Fibroblast of villous mesenchyme (primary cell): ENCODE results near the gene PBX1. TPM values are rescaled to one million over a fixed set of nuclear protein-coding genes. Genes with fewer than 3 reads are reported as not detected.
A peak's percentile ranks its signal among the peaks of the same experiment; 100 is the strongest.
"Not testable (repeated sequence)": the region's sequence is repeated elsewhere in the genome, so short reads cannot be mapped to it uniquely, and the experiment has no call there.

Source experiments
- DNase-seq: peaks from one replicate; pipeline ENCODE4 v3.0.0-alpha.2; 2010; ENCODE audit warnings: low read depth
- H3K4me3 ChIP-seq: 2 replicates; pipeline ENCODE4 v1.5.1; 2011; ENCODE audit warnings: low read depth, mild to moderate bottlenecking, low read length
- total RNA-seq: library from RNA; depleted of rRNA; stranded (reverse); fragments of >200 nt; gene quantifications from 2 replicates; pipeline ENCODE4 v1.2.3, GENCODE V29; 2012
- TF ChIP-seq, protein P1 (sequence below): IDR thresholded peaks from 2 replicates; pipeline ENCODE4 v1.5.1; 2012; ENCODE audit warnings: low read depth, mild to moderate bottlenecking, low read length; ENCODE audit not compliant: insufficient read depth

Gene PBX1
- total RNA-seq, 1 donor, result 67.4 TPM

DNA sequence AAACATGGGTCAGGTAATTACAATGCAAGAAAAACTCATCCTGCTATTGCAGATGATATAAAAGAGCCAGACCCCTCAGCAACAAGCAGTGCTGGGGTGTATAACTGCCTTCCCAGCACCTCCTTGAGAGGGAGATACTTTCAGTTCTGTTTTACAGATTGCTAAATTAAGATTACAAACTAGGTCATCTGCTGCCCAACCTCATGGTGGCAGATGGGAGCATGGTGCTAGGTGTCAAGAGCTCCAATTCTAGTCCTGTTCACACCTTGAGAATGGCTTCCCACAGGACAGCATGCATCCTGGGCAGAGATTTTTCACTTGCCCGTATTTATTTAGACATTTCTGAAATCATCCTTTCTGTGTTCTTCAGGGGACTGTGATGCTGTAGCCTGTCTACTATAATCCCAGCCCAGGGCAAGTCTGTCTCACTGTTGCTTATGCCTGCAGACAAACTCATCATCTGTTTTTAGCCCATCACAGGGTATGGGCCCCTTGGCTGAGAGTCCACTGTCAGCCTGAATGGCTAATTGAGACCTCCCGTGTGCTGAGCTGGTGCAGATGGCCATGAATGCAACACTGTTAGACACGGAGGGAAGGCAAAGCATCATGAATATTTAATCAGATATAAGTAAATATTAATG, 40.2 kb upstream of the PBX1 start:
- TF ChIP-seq, protein P1, sequence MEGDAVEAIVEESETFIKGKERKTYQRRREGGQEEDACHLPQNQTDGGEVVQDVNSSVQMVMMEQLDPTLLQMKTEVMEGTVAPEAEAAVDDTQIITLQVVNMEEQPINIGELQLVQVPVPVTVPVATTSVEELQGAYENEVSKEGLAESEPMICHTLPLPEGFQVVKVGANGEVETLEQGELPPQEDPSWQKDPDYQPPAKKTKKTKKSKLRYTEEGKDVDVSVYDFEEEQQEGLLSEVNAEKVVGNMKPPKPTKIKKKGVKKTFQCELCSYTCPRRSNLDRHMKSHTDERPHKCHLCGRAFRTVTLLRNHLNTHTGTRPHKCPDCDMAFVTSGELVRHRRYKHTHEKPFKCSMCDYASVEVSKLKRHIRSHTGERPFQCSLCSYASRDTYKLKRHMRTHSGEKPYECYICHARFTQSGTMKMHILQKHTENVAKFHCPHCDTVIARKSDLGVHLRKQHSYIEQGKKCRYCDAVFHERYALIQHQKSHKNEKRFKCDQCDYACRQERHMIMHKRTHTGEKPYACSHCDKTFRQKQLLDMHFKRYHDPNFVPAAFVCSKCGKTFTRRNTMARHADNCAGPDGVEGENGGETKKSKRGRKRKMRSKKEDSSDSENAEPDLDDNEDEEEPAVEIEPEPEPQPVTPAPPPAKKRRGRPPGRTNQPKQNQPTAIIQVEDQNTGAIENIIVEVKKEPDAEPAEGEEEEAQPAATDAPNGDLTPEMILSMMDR, result no peak
- no peak for DNase-seq
- H3K4me3 ChIP-seq, result no peak overlapping the region

DNA sequence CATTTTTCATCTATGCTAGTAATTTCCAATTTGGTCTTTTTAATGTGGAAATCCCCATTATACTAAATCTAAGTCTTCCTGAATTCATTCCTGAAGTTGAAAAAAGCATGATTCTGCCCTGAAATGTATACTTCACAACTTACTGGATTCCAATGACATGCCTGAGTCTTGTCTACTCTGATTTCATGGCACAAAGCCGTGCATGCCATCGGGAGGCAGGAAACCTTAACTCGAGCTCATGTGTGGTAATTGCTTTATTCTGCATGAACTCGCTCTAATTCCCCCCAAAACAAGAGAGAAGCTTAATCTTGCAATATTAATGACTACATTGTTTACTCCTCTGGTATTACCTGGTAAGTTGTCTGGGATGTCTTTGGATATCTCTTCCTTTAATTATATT, 39.6 kb upstream of the PBX1 start:
- TF ChIP-seq, protein P1, result no peak
- DNase-seq, result no peak
- no peak overlapping the region for H3K4me3 ChIP-seq

DNA sequence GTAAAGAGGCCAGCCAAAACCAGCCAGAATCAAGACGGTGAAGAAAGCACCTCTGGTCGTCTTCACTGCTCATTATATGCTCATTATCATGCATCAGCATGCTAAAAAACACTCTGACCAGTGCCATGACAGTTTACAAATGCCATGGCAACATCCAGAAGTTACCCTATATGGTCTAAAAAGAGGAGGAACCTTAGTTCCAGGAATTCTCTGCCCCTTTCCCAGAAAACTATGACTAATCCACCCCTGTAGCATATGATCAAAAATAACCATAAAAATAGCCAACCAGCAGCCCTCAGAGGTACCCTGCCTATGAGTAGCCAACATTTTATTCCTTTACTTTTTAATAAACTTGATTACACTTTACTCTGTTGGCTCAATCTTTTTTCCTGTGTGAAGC, 34.2 kb upstream of the PBX1 start:
- H3K4me3 ChIP-seq, result no peak overlapping the region
- TF ChIP-seq, protein P1, result no peak
- peak; percentile 23 for DNase-seq

DNA sequence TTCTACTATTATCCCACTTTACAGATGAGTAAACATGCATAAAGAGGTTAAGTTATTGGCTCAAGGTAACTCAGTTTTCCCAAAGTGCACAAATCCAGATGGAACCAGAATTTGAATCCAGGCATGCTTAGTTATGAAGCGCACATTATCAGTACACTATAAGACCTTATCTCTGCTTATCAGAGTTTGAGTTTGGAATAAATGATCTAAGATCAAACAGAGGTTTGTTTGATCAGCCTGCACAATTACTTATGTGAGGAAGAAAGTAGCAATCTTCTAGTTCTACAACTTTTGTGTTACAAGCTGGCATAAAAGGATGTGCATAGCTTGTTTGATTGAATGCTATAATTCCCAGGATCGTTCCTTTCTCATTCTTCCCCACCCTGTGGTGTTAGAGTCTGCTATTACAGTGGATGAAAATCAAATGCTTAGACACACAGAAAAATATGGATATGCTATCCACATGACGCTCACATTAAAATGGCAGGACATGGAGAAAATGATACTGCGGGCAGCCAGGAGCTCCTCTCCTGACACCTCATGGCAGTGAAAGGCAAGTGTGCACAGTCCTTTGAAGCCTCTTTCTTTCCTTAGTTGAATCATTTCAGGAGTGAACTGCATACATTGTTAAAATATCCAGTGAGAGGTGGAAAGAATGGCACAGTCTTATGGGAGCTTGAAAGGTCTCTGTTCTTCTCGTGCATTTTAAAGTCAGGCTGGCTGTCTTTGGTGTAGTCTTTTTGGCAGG, 23.9 kb upstream of the PBX1 start:
- DNase-seq, result no peak
- H3K4me3 ChIP-seq, result no peak overlapping the region
- TF ChIP-seq, protein P1, result no peak

DNA sequence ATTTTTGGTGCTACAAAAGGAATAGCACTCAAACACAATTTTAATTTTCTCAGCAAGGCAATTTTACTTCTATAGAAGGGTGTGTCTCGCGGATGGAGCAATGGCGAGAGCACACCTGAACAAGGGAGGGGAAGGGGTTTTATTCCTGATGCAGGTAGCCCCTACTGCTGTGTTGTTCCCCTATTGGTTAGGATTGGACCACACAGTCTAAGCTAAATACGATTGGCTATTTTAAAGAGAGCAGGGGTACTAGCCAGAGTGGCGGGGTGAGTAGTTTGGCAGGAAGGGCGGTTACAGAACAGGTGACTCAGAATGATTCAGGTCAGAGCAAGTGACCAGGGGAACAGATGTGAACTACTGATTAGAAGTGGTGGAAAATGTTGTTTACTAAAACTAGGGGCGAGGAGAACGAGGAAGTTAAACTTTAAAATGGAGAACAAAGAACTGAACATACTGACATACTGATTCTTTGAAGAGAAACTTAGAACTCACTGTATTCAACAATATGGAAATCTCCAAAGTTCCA, 6.5 kb upstream of the PBX1 start:
- H3K4me3 ChIP-seq, DNase-seq: not testable (repeated sequence)

DNA sequence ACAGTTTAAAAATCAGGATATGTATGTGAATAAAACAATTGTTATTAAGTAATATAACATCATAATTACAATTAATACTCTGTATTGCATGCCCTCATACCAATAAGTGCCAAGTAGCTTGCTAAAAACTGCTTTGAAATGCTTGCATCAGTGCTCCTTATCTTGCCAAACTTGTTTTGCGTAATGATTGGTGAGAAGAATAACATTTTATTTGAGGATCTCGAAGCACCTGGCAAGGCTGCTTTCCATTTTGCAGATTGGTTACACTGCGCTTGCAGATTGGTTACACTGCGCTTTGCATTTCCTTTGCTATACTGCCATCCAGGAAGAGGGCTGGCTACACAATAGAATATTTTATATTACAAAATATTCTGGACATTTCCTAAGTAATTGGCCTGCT, 1.7 kb upstream of the PBX1 start:
- TF ChIP-seq, protein P1, result no peak
- DNase-seq, result no peak

DNA sequence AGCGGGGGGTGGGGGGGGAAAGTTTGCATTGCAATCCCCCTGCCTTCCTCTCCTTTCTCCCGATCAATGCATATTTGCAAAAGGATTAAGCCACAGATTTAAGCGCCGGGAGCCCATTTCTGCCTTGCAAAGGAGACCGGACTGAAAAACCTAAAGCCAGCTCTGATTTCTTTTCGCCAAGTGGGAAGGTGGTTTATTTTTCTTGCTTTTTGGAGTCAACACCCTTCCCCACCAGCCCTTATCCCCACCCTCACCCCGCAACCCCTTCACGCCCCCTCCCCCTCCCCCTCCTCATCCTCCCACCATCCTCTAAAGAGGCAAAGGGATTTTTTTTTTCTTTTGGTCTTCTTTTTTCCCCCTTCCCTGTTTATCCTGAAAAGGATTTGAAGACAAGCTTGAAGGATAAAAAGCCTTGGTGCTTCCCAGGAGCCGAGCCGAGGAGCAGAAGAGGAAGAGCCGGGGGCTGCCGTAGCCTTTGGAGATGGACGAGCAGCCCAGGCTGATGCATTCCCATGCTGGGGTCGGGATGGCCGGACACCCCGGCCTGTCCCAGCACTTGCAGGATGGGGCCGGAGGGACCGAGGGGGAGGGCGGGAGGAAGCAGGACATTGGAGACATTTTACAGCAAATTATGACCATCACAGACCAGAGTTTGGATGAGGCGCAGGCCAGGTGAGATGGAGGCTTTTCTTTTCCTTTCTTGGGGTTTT, 513 bp downstream of the PBX1 start:
- peak overlapping the region; percentile 74 for H3K4me3 ChIP-seq
- TF ChIP-seq, protein P1, result no peak
- DNase-seq, result peak; percentile 40

More for the DNA sequence above, 1.7 kb upstream of the PBX1 start:
- H3K4me3 ChIP-seq, result no peak overlapping the region
